ENCODE results near the gene KLHL14.

DNA sequence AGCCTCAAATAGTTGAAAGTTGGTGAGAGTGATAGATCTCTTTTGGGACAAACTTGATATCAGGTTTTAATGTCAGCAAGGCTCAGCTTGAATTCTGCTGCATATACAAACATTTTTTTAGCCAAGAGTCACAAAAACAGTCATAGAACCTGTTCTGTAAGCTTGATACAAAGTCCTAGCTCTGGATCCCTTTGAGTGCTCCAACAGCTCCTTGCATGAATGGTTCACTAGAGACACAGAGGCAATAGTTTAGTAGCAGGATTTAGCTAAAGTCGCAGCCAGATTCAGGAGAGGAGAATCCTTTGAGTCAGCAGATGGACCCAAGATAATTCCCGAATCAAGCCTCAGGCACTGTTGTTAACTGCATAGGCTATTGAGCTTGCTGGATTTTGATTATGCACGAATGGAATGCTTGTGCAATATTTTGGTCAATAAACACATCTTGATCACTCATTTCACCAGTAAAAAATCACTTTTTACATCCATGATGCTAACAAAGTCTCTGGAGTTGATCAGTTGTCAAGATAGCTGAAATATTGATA lies 148.6 kb downstream of the KLHL14 start:
- TF ChIP-seq, protein P1, sequence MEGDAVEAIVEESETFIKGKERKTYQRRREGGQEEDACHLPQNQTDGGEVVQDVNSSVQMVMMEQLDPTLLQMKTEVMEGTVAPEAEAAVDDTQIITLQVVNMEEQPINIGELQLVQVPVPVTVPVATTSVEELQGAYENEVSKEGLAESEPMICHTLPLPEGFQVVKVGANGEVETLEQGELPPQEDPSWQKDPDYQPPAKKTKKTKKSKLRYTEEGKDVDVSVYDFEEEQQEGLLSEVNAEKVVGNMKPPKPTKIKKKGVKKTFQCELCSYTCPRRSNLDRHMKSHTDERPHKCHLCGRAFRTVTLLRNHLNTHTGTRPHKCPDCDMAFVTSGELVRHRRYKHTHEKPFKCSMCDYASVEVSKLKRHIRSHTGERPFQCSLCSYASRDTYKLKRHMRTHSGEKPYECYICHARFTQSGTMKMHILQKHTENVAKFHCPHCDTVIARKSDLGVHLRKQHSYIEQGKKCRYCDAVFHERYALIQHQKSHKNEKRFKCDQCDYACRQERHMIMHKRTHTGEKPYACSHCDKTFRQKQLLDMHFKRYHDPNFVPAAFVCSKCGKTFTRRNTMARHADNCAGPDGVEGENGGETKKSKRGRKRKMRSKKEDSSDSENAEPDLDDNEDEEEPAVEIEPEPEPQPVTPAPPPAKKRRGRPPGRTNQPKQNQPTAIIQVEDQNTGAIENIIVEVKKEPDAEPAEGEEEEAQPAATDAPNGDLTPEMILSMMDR (IDR thresholded peaks at IDR 0.05): no peak
- no peak for TF ChIP-seq POLR2A (IDR thresholded peaks at IDR 0.05)

Data from Peyer's patch (tissue), 4 donors.